ENCODE measurements around the gene GPATCH8. TPM values are rescaled to one million over a fixed set of nuclear protein-coding genes. Genes with fewer than 3 reads are reported as not detected.

The GPATCH8 gene
- total and polyA plus RNA-seq, 10 of the 15 experiments (the other 5 are each of a cell fraction or from before 2014, with no cell fraction given) = 11.7 to 45.1 (median 21.3) TPM

- TF ChIP-seq STAT1 (conservative IDR thresholded peaks at IDR 0.05) = no peak
- TF ChIP-seq, protein P1, sequence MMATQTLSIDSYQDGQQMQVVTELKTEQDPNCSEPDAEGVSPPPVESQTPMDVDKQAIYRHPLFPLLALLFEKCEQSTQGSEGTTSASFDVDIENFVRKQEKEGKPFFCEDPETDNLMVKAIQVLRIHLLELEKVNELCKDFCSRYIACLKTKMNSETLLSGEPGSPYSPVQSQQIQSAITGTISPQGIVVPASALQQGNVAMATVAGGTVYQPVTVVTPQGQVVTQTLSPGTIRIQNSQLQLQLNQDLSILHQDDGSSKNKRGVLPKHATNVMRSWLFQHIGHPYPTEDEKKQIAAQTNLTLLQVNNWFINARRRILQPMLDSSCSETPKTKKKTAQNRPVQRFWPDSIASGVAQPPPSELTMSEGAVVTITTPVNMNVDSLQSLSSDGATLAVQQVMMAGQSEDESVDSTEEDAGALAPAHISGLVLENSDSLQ (IDR thresholded peaks at IDR 0.05) = peak; percentile 47; the same call in 1 of the 2 replicates
- no peak for TF ChIP-seq YY1 (IDR thresholded peaks at IDR 0.05; ENCODE audit: low read depth, low read length)
- TF ChIP-seq BMI1 (IDR thresholded peaks at IDR 0.05; ENCODE audit: borderline replicate concordance) = peak; percentile 64; the same call in 1 of the 2 replicates
- TF ChIP-seq, protein P2, sequence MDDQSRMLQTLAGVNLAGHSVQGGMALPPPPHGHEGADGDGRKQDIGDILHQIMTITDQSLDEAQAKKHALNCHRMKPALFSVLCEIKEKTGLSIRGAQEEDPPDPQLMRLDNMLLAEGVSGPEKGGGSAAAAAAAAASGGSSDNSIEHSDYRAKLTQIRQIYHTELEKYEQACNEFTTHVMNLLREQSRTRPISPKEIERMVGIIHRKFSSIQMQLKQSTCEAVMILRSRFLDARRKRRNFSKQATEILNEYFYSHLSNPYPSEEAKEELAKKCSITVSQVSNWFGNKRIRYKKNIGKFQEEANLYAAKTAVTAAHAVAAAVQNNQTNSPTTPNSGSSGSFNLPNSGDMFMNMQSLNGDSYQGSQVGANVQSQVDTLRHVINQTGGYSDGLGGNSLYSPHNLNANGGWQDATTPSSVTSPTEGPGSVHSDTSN (IDR thresholded peaks at IDR 0.05; ENCODE audit: insufficient replicate concordance, low read depth, low read length) = no peak
- 0 out of 2 replicates have a peak, but pooled peaks have one; percentile 47 for TF ChIP-seq ESRRA (IDR thresholded peaks at IDR 0.05; ENCODE audit: low read length)
- TF ChIP-seq MEF2A (IDR thresholded peaks at IDR 0.05; ENCODE audit: insufficient read depth, low read depth, low read length) = peak; percentile 57; the same call in 1 of the 2 replicates
- no peak for TF ChIP-seq NKRF (conservative IDR thresholded peaks at IDR 0.05)
- TF ChIP-seq SUZ12 (IDR thresholded peaks at IDR 0.05; ENCODE audit: unreplicated experiment) = no peak
- TF ChIP-seq SUPT20H (IDR thresholded peaks at IDR 0.05; ENCODE audit: borderline replicate concordance, control insufficient read depth, low read depth, low read length) = no peak
- no peak for TF ChIP-seq STAT3 (IDR thresholded peaks at IDR 0.05; ENCODE audit: low read depth, low read length)
- peak; percentile 75 for TF ChIP-seq MTA2 (IDR thresholded peaks at IDR 0.05; ENCODE audit: low read depth)
- TF ChIP-seq PRDM15 (CRISPR knock-in tag; IDR thresholded peaks at IDR 0.05) = no peak
- TF ChIP-seq, protein P3, sequence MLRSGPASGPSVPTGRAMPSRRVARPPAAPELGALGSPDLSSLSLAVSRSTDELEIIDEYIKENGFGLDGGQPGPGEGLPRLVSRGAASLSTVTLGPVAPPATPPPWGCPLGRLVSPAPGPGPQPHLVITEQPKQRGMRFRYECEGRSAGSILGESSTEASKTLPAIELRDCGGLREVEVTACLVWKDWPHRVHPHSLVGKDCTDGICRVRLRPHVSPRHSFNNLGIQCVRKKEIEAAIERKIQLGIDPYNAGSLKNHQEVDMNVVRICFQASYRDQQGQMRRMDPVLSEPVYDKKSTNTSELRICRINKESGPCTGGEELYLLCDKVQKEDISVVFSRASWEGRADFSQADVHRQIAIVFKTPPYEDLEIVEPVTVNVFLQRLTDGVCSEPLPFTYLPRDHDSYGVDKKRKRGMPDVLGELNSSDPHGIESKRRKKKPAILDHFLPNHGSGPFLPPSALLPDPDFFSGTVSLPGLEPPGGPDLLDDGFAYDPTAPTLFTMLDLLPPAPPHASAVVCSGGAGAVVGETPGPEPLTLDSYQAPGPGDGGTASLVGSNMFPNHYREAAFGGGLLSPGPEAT (IDR thresholded peaks at IDR 0.05; ENCODE audit: low read depth) = peak; percentile 83; the same call in 1 of the 2 replicates
- TF ChIP-seq LARP7 (IDR thresholded peaks at IDR 0.05) = no peak
- TF ChIP-seq JUND (IDR thresholded peaks at IDR 0.05; ENCODE audit: low read depth, low read length) = peak; percentile 69; the same call in 1 of the 2 replicates
- TF ChIP-seq PAX8 (IDR thresholded peaks at IDR 0.05) = no peak
- TF ChIP-seq ZNF622 (IDR thresholded peaks at IDR 0.05) = no peak
Observed at GRCh38 chr17:44348234-44348987, 154.8 kb downstream of the GPATCH8 start (continued).

Measured in GM12878 (cell line).